Spleen (tissue), 11 donors: ENCODE measurements around the gene DPF1. TPM values are rescaled to one million over a fixed set of nuclear protein-coding genes. Genes with fewer than 3 reads are reported as not detected.
"Not testable (repeated sequence)": the region's sequence is repeated elsewhere in the genome, so short reads cannot be mapped to it uniquely, and the experiment has no call there.

ENCODE experiments used
- DNase-seq: peaks from one replicate; pipeline ENCODE4 v3.0.0-alpha.2; 2020
- H3K27ac ChIP-seq, 8 donors: fragments of 200-600 bp; sonication (generic) in 7 of 8; 1 replicate in 4 of 8; 2 replicates in 4 of 8; pipeline versions ENCODE4 v1.5.0 to v1.8.0; 2016 to 2021; ENCODE audit warnings: inconsistent platforms in 4 of 8, mild to moderate bottlenecking in 4 of 8, moderate library complexity in 1 of 8
- H3K27me3 ChIP-seq, 7 donors: fragments of 200-600 bp; sonication (generic) in 6 of 7; replicated peaks in 1 of 7; 1 replicate in 4 of 7; 2 replicates in 3 of 7; pipeline versions ENCODE4 v1.5.0 to v1.8.0; 2016 to 2021; ENCODE audit warnings: inconsistent platforms in 3 of 7, mild to moderate bottlenecking in 1 of 7
- H3K36me3 ChIP-seq, 6 donors: fragments of 200-600 bp; sonication (generic) in 5 of 6; 1 replicate in 4 of 6; 2 replicates in 2 of 6; pipeline versions ENCODE4 v1.5.0 to v1.8.0; 2016 to 2021; ENCODE audit warnings: inconsistent platforms in 2 of 6
- H3K4me1 ChIP-seq, 6 donors: fragments of 200-600 bp; sonication (generic) in 5 of 6; 1 replicate in 3 of 6; 2 replicates in 3 of 6; pipeline versions ENCODE4 v1.5.0 to v1.8.0; 2016 to 2021; ENCODE audit warnings: inconsistent platforms in 3 of 6
- H3K4me3 ChIP-seq, 8 donors: fragments of 200-600 bp; sonication (generic) in 7 of 8; 1 replicate in 4 of 8; 2 replicates in 4 of 8; pipeline versions ENCODE4 v1.5.0 to v1.8.0; 2016 to 2021; ENCODE audit warnings: inconsistent platforms in 4 of 8, mild to moderate bottlenecking in 4 of 8, moderate library complexity in 2 of 8
- H3K9me3 ChIP-seq, 8 donors: fragments of 200-600 bp; sonication (generic) in 7 of 8; 1 replicate in 4 of 8; 2 replicates in 4 of 8; pipeline versions ENCODE4 v1.5.0 to v1.8.0; 2016 to 2021; ENCODE audit warnings: inconsistent platforms in 4 of 8
- POLR2A ChIP-seq, 3 donors: fragments of 450-650 bp; IDR thresholded peaks; one replicate each; pipeline ENCODE4 v1.5.1; 2017; ENCODE audit warnings: antibody characterized with exemption in 3 of 3, mild to moderate bottlenecking in 1 of 3
- POLR2AphosphoS5 ChIP-seq, 3 donors: sonication (generic); formaldehyde crosslinking; IDR thresholded peaks; one replicate each; pipeline ENCODE4 v1.5.1; 2017; ENCODE audit warnings: antibody characterized with exemption in 3 of 3
- WGBS, 5 donors: extraction: QIAGEN DNeasy Blood & Tissue Kit in 3 of 5; methylation state at CpG; one replicate each; pipeline versions ENCODE4 v1.1.5 to v1.1.7; 2013 to 2018; 5-methylcytosine and 5-hydroxymethylcytosine counted together
- intact Hi-C: fragments of 100-400 bp; cut with DNase I; formaldehyde crosslinking; loops from one replicate; pipeline ENCODE4 v1.15.0; 2023; ENCODE audit warnings: low total_unique reads
- polyA plus RNA-seq, 3 donors: library from polyadenylated mRNA; stranded (reverse); fragments of 200-250 nt; gene quantifications; one replicate each; pipeline ENCODE4 v1.2.1, GENCODE V29; 2013
- total RNA-seq, 7 donors: library from RNA; depleted of rRNA in 3 of 7; stranded (reverse); fragments of >200 nt in 3 of 7; fragmentation: NEBNext Ultra II Directional in 4 of 7; extraction: Animal tissue kit (Norgen Biotek cat#: 25700) in 4 of 7; gene quantifications; one replicate each; pipeline versions ENCODE4 v1.1.0 to v1.2.1, GENCODE V29; 2016 to 2021
- TF ChIP-seq, protein P1 (sequence below), 11 experiments: fragments of 200-600 bp in 7 of 11; fragments of 450-650 bp in 4 of 11; sonication (generic) in 4 of 11; IDR thresholded peaks in 8 of 11; conservative IDR thresholded peaks in 3 of 11; 1 replicate in 7 of 11; 2 replicates in 4 of 11; pipeline versions ENCODE4 v1.4.0 to v1.8.0; 2016 to 2021; ENCODE audit warnings: antibody characterized with exemption in 11 of 11, inconsistent platforms in 4 of 11, mild to moderate bottlenecking in 1 of 11
- donor health status: healthy with polysubstance abuse.
- donor health status: DM: no; HTN: no; CAD: no; lungs with moderate emphysema.
- donor health status: DM: no; HTN: no; CAD: no.
- donor health status: Bipolar disorder and iron deficiency.
- donor health status: healthy.
- donor health status: DM: no; HTN: no; CAD: no.
- donor health status: DM: yes; HTN: yes; CAD: no.

DPF1 gene
- total and polyA plus RNA-seq, 10 donors: 0.04 to 0.06 (median 0.06) TPM; not detected in 7

- peaks cover 0 to 44% (median 20%) of the 10 kb centered on the region in 7 donors for H3K27me3 ChIP-seq
- no peak overlapping the region for H3K4me3 ChIP-seq
- no peak for DNase-seq
- WGBS, 5 donors: 81 to 96% (median 92%) methylated on average over 4 of the region's 4 CpGs
- H3K27ac ChIP-seq: no peak overlapping the region
- no peaks in the 10 kb centered on the region for H3K9me3 ChIP-seq
- intact Hi-C loops: no loop called here
- H3K36me3 ChIP-seq: no peaks in the 10 kb centered on the region
- peaks cover 0 to 6% (median 4%) of the 10 kb centered on the region in 6 donors for H3K4me1 ChIP-seq
- TF ChIP-seq POLR2AphosphoS5 (IDR thresholded peaks at IDR 0.05): no peak
- TF ChIP-seq, protein P1, sequence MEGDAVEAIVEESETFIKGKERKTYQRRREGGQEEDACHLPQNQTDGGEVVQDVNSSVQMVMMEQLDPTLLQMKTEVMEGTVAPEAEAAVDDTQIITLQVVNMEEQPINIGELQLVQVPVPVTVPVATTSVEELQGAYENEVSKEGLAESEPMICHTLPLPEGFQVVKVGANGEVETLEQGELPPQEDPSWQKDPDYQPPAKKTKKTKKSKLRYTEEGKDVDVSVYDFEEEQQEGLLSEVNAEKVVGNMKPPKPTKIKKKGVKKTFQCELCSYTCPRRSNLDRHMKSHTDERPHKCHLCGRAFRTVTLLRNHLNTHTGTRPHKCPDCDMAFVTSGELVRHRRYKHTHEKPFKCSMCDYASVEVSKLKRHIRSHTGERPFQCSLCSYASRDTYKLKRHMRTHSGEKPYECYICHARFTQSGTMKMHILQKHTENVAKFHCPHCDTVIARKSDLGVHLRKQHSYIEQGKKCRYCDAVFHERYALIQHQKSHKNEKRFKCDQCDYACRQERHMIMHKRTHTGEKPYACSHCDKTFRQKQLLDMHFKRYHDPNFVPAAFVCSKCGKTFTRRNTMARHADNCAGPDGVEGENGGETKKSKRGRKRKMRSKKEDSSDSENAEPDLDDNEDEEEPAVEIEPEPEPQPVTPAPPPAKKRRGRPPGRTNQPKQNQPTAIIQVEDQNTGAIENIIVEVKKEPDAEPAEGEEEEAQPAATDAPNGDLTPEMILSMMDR (IDR thresholded peaks at IDR 0.05 in 8 of 11, conservative IDR thresholded peaks at IDR 0.05 in 3 of 11): no peak
- no peak for TF ChIP-seq POLR2A (IDR thresholded peaks at IDR 0.05)
These were observed 10.6 kb upstream of the DPF1 start for GRCh38 chr19:38234615-38235014.

- intact Hi-C loops: no loop called here
- WGBS, 5 donors: 23 to 28% (median 27%) methylated on average over 6 to 7 of the region's 7 CpGs
- Histone ChIP-seq H3K9me3 (no peaks in the 10 kb centered on the region), H3K27ac (no peak overlapping the region), H3K4me3 (no peak overlapping the region), H3K27me3 (peaks cover 3 to 52% (median 27%) of the 10 kb centered on the region in 7 donors), H3K4me1 (peaks cover 5 to 15% (median 9%) of the 10 kb centered on the region in 6 donors), H3K36me3 (no peaks in the 10 kb centered on the region)
- DNase-seq: peak; percentile 95
- TF ChIP-seq, protein P1 (IDR thresholded peaks at IDR 0.05 in 8 of 11, conservative IDR thresholded peaks at IDR 0.05 in 3 of 11): peak; percentile 58 to 92 (median 83)
- TF ChIP-seq POLR2AphosphoS5 (IDR thresholded peaks at IDR 0.05) (peak in 2 of 3 donors; percentile 15 to 21), POLR2A (IDR thresholded peaks at IDR 0.05) (no peak)
These were observed 9.8 kb upstream of the DPF1 start for GRCh38 chr19:38233740-38234251.

DNA sequence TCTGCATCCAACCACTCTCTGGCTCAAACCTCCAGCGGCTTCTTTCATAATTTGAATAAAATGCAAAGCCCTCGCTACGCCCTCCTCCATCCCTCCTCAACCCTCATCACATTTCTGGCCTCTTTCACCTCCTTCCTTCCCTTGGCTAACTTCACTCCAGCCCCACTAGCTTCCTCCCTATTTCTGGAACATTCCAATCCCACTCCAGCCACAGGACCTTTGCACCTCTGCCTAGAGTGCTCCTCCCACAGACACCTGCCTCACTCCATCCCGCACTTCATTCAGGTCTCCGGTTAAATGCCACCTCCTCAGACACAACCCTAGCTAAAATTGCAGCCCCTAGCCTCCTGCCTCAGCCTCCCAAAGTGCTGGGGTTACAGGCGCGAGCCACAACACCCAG, 7.9 kb upstream of the DPF1 start:
- H3K27ac ChIP-seq: no peak overlapping the region
- no peaks in the 10 kb centered on the region for H3K36me3 ChIP-seq
- intact Hi-C loops: no loop called here
- DNase-seq: no peak
- H3K4me3 ChIP-seq: no peak overlapping the region
- 86 to 92% (median 90%) methylated on average over 7 of the region's 7 CpGs for WGBS, 5 donors
- no peaks in the 10 kb centered on the region for H3K9me3 ChIP-seq
- H3K27me3 ChIP-seq: peaks cover 11 to 71% (median 46%) of the 10 kb centered on the region in 7 donors
- no peak for TF ChIP-seq POLR2AphosphoS5 (IDR thresholded peaks at IDR 0.05)
- peaks cover 7 to 28% (median 19%) of the 10 kb centered on the region in 6 donors for H3K4me1 ChIP-seq

DNA sequence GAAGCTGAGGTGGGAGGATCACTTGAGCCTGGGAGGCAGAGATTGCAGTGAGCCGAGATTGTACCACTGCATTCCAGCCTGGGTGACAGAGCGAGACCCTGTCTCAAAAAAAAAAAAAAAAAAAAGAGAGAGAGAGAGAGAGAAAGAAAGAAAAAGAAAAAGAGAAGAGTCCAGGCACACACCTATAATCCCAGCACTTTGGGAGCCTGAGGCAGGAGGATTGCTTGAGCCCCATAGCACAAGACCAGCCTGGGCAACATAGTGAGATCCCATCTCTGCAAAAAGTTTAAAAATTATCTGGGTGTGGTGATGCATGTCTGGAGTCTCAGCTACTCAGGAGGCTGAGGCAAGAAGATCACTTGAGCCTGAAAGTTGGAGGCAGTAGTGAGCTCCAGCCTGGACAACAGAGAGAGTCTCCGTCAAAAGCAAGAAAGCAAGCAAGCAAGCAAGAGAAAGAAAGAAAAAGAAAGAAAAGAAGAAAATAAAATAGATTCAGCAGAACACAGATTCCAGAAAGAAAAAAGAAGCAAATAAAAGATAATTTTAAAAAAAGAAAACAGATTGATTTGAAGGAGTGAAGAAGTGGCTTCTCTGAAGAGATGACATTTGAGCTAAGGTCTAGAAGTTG, 6.6 kb upstream of the DPF1 start:
- Histone ChIP-seq H3K27me3 (peaks cover 11 to 84% (median 58%) of the 10 kb centered on the region in 7 donors), H3K4me1 (peaks cover 7 to 28% (median 19%) of the 10 kb centered on the region in 6 donors)
- H3K27ac ChIP-seq, H3K9me3 ChIP-seq, intact Hi-C loops, H3K4me3 ChIP-seq, H3K36me3 ChIP-seq, DNase-seq: not testable (repeated sequence)
- 49 to 84% (median 76%) methylated on average over 3 of the region's 3 CpGs for WGBS, 5 donors

GRCh38 chr19:38229585-38230073, 5.6 kb upstream of the DPF1 start:
- WGBS, 5 donors: 0 to 2% (median 1%) methylated on average over 6 to 54 of the region's 54 CpGs
- peaks cover 7 to 29% (median 19%) of the 10 kb centered on the region in 6 donors for H3K4me1 ChIP-seq
- H3K36me3 ChIP-seq: no peaks in the 10 kb centered on the region
- H3K9me3 ChIP-seq: no peaks in the 10 kb centered on the region
- intact Hi-C loops: loop anchor here (10.0 kb wide), 1 partner anchor 325 kb away; the partner anchor contains the start of genes SIPA1L3 and WDR87
- TF ChIP-seq POLR2AphosphoS5 (IDR thresholded peaks at IDR 0.05) (peak in 2 of 3 donors; percentile 8 to 15), POLR2A (IDR thresholded peaks at IDR 0.05) (no peak)
- TF ChIP-seq, protein P1 (IDR thresholded peaks at IDR 0.05 in 8 of 11, conservative IDR thresholded peaks at IDR 0.05 in 3 of 11): no peak
- no peak overlapping the region for H3K27ac ChIP-seq
- H3K4me3 ChIP-seq: peak overlapping the region in 1 of 8 donors; percentile 54
- peaks cover 11 to 94% (median 67%) of the 10 kb centered on the region in 7 donors for H3K27me3 ChIP-seq
- DNase-seq: peak; percentile 81
